GM21717 (cell line): ENCODE results near the gene FBXW5.

Experiments used
- ATAC-seq: cut with Tn5 transposase; IDR thresholded peaks from one replicate; pipeline ENCODE4 v1.9.1; 2021; ENCODE audit warnings: mild to moderate bottlenecking, moderate library complexity; ENCODE audit not compliant: unreplicated experiment

FBXW5 gene

GRCh38 chr9:136949817-136950655 is 5.5 kb upstream of the FBXW5 start:
- peak; percentile 62 for ATAC-seq

GRCh38 chr9:136949239-136949816 is 4.8 kb upstream of the FBXW5 start:
- no peak for ATAC-seq

- ATAC-seq: no peak
These were observed 3.5 kb upstream of the FBXW5 start for GRCh38 chr9:136947955-136948510.

- no peak for ATAC-seq
These were observed 2.7 kb upstream of the FBXW5 start for GRCh38 chr9:136947028-136947891.

GRCh38 chr9:136946228-136947027 is 1.9 kb upstream of the FBXW5 start:
- no peak for ATAC-seq

- no peak for ATAC-seq
These were observed 1.0 kb upstream of the FBXW5 start for GRCh38 chr9:136945333-136946227.

- ATAC-seq: peak; percentile 17
These were observed 373 bp downstream of the FBXW5 start for GRCh38 chr9:136944212-136944518.

- ATAC-seq: no peak
These were observed 987 bp downstream of the FBXW5 start for GRCh38 chr9:136943291-136944211.

GRCh38 chr9:136942881-136943230 is 1.7 kb downstream of the FBXW5 start:
- ATAC-seq: no peak

GRCh38 chr9:136942112-136942880 is 2.2 kb downstream of the FBXW5 start:
- ATAC-seq: no peak

GRCh38 chr9:136941231-136942111 is 3.1 kb downstream of the FBXW5 start:
- ATAC-seq: no peak

- ATAC-seq: no peak
These were observed 3.9 kb downstream of the FBXW5 start for GRCh38 chr9:136940526-136941230.

- no peak for ATAC-seq
These were observed 4.5 kb downstream of the FBXW5 start for GRCh38 chr9:136939996-136940525.

- ATAC-seq: no peak
These were observed 5.0 kb downstream of the FBXW5 start for GRCh38 chr9:136939431-136939995.

- ATAC-seq: no peak
These were observed 7.1 kb downstream of the FBXW5 start for GRCh38 chr9:136937186-136938001.
